Stimulated activated CD8-positive, alpha-beta memory T cell treated with anti-CD3 and anti-CD28 coated beads, Interleukin-4, amount 100 ng/mL, for 48 hours (primary cell): ENCODE data around the gene CFAP410.
A peak's percentile ranks its signal among the peaks of the same experiment; 100 is the strongest.

Experiments
- DNase-seq: peaks from one replicate; pipeline ENCODE4 v3.0.0-alpha.2; 2020

Gene CFAP410

DNA sequence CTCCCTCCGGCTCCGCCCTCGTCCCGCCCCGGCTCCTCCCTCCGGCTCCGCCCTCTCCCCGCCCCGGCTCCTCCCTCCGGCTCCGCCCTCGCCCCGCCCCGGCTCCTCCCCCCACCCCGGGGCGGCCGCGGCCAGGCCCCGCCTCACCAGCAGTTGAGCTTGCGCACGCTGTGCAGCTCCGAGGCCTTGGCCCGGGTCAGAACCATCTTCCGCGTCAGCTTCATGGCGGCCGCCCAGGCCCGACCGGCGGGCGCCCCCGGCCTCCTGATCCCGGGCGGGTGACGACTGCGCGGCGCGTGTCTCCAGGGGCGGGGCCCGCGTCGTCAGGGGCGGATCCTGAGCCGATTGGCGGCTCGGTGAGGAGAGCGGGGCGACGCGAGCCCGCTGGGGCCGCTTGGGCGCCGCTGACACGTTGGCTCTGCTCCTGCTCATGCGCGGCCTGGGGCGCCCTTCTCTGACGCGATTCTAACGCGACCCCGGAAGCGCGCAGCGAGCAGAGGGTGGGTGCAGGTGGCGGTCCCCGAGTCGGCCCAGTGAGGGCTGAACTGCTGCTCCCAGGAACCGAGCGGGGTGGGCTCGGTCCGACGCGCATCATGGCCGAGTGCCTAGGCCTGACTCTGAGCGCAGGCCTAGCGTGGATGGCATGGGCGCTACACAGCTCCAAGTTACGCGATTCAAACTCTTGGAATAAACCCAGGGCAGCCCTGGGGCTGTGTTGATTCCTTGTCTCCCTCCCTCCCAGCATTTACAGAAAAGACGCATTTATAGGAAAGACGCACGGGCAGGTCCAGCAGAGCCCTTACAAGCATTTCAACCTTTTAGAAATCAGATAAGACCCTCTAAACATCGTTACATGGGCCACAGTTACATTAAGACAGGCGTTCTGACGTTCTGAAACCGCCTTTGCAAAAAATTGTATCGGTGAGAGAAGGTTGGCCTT lies at the start of gene CFAP410:
Gene CFAP410 (minus strand): TSS at position 420 of the 940 bp plus-strand sequence. CDS start 196 bp downstream, at position 224.
- peak; percentile 96 for DNase-seq

DNA sequence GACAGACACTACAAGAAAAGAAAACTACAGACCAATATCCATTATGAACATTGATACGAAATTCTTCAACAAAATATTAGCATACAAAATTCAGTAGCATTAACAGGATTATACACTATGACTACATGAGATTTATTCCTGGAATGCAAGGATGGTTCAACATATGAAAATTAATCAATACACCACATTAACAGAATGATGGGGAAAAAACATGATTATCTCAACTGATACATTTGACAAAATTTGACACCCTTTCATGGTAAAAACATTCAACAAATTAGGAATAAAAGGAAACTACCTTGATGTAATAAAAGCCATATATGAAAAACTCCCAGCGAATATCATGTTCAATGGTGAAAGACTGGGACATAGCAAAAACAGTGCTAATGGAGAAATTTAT lies 45.8 kb upstream of the CFAP410 start:
- DNase-seq: no peak

DNA sequence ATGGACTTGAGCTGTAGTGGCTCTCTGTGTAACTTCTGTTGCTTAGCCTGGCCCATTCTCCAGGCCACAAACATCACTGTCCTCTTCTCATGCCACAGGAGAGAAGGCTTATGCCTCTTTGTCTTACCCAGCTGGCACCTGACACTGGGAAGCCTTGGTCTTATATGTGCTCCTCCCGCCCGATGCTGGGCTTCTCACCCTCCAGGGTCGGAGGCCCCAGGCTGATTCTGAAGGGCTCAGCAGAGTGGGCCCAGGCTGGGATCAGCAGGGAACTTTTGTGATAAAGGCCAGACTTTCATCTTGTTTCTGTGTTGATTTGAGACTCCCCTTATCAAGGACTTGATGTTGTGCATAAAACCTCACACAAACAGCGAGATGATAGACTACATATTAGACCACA lies 44.0 kb upstream of the CFAP410 start:
- no peak for DNase-seq

DNA sequence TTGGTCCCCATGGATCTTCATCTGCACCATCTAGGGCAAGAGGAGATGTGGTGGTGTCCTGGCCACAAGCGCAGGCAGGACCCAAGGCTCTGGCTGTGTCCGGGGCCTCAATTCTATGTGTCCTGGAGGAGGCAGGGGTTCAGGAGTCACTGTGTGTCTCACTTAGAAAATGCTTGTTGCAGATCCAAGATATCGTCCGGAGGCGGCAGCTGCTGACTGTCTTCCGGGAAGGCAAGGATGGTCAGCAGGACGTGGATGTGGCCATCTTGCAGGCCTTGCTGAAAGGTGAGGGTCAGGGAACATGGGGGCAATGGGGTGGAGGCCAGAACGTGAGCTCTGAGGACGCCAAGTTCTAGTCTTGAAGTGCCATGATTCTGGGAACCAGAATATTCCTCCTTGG lies 43.3 kb upstream of the CFAP410 start:
- DNase-seq: no peak

DNA sequence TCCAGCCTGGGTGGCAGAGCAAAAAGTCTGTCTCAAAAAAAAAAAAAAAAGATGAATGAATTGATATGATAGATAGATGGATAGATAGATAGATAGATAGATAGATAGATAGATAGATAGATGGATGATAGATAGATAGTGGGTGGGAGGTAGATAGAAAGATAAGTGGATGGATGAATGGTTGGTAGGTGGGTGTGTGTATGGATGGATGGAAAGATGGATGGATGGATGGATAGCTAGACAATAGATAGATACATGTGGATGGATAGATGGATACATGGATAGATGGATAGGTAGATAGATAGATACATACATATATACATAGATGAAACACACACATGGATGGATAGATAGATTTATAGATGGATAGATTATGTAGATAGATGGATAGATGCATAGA lies 42.7 kb upstream of the CFAP410 start:
- no peak for DNase-seq

DNA sequence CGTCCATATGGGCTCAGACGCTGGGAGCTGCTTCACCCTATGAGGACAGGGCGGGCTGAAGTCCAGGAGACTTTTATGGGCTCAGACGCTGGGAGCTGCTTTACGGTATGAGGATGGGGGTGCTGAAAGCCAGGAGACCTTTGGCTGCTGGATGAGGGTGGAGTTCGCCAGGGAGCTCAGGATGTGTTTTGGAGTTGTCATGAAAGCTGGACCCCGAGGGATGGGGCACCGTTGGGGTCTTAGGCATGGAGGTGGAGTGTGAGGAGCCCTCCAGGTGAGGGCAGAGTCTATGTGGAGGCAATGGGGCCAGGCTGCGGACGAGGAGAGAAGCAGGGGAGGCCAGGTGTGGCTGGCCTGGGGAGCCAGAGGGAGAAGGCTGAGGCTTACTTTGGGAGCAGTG lies 41.7 kb upstream of the CFAP410 start:
- no peak for DNase-seq

DNA sequence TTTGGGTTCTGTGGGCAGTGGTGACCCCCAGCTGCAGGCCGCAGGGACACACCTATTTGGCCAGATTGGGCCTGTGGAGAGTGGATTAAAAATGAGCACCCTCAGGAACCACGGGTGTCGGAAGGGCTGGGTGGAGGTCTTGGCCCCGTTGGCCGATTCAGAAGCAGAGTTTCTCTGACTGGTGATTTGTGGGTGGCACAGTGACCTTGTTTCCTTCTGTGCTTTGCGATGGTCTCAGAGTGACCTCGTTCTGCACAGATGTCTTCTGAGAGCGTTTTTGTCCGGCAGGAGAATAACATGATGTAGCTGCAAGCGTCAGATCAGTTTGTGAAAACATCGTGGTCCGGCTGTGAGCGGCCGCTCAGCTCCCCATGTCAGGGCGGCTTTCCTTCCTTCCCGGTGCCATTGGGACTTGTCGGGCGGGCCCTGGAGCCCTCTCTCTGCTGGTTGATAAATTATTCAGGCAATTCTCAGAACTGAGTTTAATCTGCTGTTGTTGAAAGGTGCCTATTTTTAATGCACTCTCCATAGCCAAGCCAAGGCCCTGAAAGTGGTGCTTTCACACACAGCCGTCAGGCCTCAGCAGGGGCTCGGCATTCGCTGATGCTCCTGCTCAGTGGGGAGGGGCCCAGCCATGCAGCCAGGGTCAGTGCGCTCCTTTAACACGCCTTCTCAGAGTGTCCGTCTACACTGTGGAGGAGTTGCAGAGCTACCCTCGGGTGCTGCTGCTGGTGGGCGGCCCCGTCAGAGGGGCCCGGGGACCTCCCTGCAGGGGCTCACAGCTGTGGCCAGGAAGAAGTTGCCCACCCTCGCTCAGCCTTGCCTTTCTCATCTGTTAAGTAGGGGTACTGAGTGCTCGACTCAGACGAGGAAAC lies 41.0 kb upstream of the CFAP410 start:
- DNase-seq: peak; percentile 11

DNA sequence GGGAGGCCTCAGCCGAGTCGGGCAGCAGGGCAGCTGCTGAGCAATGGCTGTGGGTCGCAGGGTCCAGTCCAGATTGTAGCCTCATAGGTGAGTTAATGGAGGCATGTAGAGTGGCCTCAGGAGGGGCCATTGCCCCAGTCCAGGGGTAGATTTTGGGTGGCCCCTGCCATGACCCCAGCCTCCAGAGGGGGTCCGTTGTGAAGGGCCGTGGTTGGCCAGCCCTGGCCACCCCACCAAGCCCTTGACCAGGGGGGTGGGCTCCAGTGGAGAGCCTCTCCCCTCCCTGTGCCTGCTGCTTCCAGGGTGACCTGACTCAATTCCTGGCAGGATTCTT lies 40.3 kb upstream of the CFAP410 start:
- DNase-seq: no peak

DNA sequence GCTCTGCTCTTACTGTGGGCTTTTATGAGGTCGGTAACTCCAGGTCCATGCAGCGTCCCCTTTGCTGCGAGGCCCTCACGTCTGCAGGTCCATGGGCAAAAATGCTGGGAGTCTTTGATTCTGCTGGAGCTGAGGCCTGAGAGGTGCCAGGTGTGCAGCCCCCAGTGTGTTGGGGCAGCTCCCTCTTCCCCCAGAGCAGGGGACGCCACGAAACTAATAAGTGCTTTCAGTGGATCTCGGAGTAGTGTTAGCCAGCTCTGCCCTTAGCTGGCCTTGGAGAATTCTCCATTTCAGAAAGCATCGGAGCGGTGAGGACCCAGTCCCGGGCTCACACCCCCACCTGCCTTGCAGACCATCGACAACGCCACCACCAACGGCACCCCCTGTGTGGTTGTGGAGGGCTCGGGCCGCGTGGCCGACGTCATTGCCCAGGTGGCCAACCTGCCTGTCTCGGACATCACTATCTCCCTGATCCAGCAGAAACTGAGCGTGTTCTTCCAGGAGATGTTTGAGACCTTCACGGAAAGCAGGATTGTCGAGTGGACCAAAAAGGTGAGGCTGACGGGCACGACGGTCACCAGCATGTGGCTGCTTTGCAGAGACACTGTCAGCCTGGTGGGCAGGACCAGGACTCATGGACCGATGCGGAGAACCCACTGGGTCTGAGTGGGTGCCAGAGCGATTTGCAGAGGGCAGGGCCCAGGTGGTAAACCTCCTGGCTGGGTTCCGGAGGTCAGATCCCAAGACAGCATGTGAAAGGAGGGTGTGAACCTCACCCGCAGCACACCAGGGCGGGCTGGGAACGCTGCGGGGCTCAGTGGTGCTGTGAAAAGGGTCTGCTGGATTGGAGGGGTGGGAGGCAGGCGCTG lies 39.7 kb upstream of the CFAP410 start:
- DNase-seq: no peak

DNA sequence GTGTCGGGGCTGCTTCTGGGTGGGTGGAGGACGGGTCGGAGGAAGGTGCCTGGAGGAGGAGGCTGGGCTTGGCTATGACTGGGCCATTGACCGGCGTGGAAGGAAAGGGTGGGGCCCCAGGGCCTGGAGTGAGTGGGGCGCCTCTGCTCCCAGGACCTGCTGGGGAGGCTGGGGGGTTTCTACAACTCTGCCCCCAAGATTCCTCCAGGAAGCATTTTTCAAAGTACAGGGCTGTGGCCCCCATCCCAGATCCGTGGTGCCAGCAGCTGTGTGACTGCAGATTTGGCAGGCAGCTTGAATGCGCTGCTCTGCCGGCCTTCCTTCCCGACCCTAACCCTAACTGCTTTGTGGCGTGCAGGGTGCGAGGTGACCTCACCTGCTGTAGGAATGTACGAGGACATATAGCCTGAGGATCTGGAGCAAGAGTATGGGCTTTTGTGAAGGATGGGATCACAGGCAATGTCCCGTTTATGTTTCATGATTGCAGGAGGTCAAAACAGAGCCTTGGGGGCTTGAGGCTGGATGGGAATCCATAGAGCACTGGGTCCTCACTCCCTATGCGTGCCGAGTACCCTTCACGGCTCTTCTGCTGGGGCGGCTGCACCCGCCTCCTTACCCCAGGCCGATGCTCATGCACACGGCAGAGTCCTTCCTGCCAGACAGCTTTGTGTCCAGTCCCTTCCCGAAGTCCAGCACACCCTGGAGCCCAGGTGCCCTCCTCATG lies 38.9 kb upstream of the CFAP410 start:
- DNase-seq: no peak

DNA sequence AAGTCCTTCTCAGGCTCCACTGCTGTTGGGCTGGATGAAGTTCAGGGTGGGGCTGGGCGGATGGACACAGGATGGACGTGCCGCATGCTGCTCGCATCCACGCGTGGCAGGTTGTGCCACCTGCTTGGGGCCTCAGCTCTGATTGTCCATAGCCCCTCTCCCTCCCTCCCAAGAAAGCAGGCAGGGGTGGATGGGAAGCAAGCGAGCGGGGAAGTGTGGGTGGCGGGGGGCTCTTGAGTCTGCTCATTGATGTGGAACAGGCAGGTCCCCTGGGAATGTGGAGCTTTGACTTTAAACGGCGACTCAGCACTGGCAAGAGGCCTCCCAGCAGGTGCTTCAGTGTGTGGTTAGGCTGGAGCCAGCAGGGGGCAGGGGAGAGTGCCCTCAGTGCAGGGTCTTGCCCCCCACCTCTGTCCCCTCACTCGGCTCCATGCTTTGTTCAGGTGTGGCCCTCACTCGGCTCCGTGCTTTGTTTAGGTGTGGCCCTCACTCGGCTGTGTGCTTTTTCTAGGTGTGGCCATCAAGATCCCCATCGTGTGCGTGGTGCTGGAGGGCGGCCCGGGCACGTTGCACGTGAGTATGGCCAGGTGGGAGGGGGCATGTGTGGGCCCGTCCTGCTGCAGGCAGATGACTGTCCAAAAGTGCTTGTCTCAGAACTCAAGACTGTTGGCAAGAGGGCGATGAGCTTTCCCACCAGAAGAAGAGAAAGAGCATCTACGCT lies 38.2 kb upstream of the CFAP410 start:
- DNase-seq: no peak

DNA sequence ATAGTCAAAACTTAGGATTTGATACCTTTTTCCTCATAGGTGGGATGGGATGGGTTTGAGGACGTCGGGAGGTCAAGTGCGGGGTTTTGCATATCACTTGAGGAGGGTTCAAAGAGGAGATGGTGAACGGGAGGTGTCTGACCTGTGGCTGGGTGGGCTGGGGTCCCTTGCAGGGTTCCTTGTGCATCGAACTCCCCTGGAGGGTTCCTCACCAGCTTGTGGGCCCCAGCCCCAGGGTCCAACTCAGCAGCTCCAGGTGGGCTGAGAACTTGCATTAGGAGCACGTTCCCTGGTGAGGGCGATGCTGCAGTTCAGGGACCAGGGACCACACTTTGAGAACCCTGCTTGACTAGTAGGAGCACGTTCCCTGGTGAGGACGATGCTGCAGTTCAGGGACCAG lies 37.4 kb upstream of the CFAP410 start:
- DNase-seq: no peak

DNA sequence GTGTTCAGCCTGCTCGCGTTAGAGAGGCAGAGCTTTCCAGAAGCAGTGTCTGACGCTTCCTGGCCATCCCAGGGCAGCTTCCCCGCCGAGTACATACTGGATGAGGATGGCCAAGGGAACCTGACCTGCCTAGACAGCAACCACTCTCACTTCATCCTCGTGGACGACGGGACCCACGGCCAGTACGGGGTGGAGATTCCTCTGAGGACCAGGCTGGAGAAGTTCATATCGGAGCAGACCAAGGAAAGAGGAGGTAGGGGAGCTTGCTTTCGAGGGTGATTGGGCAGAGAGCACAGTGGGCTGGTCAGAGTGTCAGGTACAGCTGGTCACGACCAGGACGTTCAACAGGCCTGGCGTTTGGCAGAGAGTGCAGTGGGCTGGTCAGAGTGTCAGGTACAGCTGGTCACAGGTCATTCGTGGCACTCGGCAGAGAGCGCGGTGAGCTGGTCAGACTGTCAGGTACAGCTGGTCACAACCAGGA lies 36.6 kb upstream of the CFAP410 start:
- no peak for DNase-seq

DNA sequence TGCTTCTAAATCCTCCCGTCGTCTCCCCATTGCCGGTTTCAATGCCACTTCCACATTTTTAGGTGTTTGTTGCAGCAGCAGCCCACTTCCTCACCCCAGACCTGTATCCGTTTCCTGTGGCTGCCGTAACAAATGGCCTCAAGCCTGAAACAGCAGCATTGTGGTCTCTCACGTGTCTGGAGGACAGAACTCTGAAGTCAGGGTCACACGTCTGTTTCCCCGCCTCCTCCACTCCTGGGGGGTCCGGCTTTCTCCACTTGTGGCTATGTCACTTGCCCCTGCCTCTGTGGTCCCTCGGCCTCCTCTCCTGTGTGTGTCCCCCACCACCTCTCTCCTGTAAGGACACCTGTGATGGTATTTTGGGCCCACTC lies 36.1 kb upstream of the CFAP410 start:
- peak; percentile 39 for DNase-seq

DNA sequence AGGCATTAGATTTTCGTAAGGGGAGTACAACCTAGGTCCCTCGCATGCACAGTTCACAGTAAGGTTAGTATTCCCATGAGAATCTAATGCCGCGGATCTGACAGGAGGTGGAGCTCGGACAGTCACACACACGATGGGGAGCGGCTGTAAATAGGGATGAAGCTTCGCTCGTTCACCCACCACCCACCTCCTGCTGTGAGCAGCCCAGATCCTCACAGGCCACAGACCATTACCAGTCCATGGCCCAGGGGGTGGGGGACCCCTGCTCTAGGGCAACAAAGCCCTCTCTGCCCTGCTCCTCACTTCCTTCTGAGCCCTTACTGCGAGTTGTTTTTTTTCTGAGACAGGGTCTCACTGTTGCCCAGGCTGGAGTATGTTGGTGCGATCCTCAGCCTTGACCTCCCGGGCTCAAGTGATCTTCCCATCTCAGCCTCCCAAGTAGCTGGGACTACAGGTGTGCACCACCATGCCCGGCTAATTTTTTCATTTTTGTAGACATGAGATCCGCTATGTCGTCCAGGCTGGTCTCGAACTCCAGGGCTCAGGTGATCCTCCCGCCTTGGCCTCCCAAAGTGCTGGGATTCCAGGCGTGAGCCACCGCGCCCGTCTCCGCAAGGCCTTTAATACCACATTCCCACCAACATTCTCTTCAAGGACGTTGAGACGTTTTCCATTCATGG lies 35.6 kb upstream of the CFAP410 start:
- no peak for DNase-seq

DNA sequence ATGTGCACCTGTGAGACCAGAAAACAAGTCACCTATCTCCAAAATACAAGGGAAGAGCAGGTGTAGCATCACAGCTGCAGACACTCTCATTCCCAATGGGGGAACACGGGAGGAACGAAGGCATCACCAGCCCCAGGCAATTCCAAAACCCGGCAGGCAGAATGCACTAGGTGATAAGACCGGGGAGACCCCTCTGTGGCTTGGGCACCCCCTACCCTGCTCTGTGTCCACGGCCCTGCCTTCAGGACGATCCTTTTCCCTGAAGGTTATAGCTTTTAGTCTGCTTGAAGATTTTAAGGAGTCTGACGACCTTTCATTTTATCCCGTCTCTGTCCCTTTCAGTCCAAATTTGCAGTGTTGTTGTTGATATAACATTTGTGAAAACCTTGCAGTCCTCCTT lies 33.4 kb upstream of the CFAP410 start:
- DNase-seq: no peak

DNA sequence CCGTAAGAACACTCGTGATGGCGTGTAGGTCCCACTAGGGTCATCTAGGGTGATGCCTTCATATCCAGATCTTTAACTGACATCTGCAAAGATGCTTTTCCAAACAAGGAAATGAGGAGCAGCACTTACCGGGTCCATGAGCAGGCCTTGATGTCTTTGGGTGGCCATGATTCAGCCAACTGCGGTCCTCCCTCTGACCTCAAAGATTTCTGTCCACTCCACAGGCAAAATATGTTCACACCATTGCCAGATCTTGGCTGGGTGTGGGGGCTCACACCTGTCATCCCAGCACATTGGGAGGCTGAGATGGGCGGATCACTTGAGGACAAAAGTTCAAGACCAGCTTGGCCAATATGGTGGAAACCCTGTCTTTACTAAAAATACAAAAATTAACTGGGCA lies 32.4 kb upstream of the CFAP410 start:
- DNase-seq: peak; percentile 2

DNA sequence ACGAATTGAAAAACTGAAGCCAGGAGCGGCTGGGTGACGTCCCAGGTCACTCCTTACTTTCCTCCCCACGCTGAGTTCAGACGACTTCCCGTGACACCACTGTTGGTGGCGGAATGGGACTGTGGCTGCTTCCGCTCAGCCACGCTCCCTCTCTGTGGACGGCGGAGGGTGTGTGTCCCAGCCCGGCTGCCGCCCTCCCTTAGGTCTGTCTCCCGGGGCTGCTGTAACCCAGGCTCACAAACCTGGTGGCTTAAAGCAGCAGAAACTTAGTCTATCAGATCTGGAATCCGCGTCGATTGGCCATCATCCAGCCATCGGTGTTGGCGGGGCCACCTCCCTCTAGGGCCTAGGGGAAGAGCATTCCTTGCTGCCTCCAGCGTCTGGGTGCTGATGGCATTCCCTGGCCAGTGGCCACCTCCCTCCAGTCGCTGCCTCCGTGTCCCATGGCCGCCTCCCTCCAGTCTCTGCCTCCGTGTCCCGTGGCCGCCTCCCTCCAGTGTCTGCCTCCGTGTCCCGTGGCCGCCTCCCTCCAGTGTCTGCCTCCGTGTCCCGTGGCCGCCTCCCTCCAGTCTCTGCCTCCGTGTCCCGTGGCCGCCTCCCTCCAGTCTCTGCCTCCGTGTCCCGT lies 31.7 kb upstream of the CFAP410 start:
- peak; percentile 10 for DNase-seq

DNA sequence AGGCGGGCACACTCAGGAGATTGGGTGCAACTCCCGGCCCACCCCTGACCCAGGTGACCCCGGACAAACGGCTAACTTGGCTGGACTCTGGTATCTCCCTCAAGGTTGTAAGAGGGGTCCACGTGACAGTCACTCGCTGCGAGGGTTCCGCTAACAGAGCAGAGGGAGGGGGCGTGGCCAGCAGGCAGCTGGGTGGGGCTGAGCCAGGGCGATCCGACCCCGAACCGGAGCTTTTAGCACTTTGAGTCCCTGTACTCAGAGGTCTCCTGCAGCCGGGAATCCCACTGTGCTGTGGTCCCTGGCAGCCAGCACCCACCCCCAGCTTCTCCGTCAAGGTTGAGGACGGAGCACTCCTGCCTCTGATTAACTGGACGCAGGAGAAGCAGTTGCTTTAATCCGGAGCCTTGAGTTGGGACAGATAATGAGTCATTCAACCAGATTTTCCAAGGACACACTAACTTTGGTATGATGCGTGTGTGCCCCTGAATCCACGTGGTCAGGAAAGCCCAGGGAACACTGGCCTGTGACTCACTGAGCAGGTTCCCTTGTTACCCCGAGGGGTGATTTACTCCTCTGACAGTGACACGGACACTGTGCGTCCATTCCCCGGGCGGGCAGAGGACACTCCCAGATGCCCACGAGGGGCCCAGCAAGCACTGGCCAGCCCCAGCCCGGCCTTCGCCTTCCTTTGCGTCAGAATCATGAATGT lies 31.0 kb upstream of the CFAP410 start:
- DNase-seq: no peak
